Vagina (tissue), 2 donors: ENCODE data around the gene TNS4. TPM values are rescaled to one million over a fixed set of nuclear protein-coding genes. Genes with fewer than 3 reads are reported as not detected.
A peak's percentile ranks its signal among the peaks of the same experiment; 100 is the strongest.

Experiments used
- DNase-seq, 2 donors: peaks; one replicate each; pipeline ENCODE4 v3.0.0-alpha.2; 2017; ENCODE audit errors: extremely low spot score in 2 of 2
- H3K27ac ChIP-seq: fragments of 200-600 bp; sonication (generic); one replicate; pipeline ENCODE4 v1.5.1; 2019
- H3K27me3 ChIP-seq: fragments of 200-600 bp; sonication (generic); one replicate; pipeline ENCODE4 v1.5.1; 2019
- H3K36me3 ChIP-seq, 2 donors: fragments of 200-600 bp; sonication (generic); one replicate each; pipeline ENCODE4 v1.5.1; 2017 to 2019
- H3K4me1 ChIP-seq: fragments of 200-600 bp; sonication (generic); one replicate; pipeline ENCODE4 v1.5.1; 2019
- H3K4me3 ChIP-seq, 2 donors: fragments of 200-600 bp; sonication (generic); 1 replicate in 1 of 2; 2 replicates in 1 of 2; pipeline ENCODE4 v1.5.1; 2016 to 2019
- H3K9me3 ChIP-seq: fragments of 200-600 bp; sonication (generic); one replicate; pipeline ENCODE4 v1.5.1; 2019
- POLR2A ChIP-seq, 2 donors: fragments of 450-650 bp; IDR thresholded peaks; one replicate each; pipeline ENCODE4 v1.6.1; 2017; ENCODE audit warnings: antibody characterized with exemption in 2 of 2, mild to moderate bottlenecking in 2 of 2, moderate library complexity in 2 of 2
- POLR2AphosphoS5 ChIP-seq, 2 donors: sonication (generic); formaldehyde crosslinking; IDR thresholded peaks; one replicate each; pipeline ENCODE4 v1.9.0; 2017; ENCODE audit warnings: antibody characterized with exemption in 2 of 2, mild to moderate bottlenecking in 2 of 2, low read depth in 1 of 2; ENCODE audit not compliant: insufficient read depth in 1 of 2
- intact Hi-C: fragments of 100-400 bp; cut with DNase I; formaldehyde crosslinking; loops from one replicate; pipeline ENCODE4 v1.15.1; 2023
- total RNA-seq: library from RNA; depleted of rRNA; stranded (reverse); fragments of >200 nt; gene quantifications from one replicate; pipeline ENCODE4 v1.2.3, GENCODE V29; 2016
- TF ChIP-seq, protein P1 (sequence below), 3 experiments: fragments of 450-650 bp in 2 of 3; fragments of 200-600 bp in 1 of 3; sonication (generic) in 1 of 3; IDR thresholded peaks; one replicate each; pipeline ENCODE4 v1.5.1; 2017 to 2019; ENCODE audit warnings: antibody characterized with exemption in 3 of 3, mild to moderate bottlenecking in 2 of 3, moderate library complexity in 2 of 3

TNS4 gene, protein sequence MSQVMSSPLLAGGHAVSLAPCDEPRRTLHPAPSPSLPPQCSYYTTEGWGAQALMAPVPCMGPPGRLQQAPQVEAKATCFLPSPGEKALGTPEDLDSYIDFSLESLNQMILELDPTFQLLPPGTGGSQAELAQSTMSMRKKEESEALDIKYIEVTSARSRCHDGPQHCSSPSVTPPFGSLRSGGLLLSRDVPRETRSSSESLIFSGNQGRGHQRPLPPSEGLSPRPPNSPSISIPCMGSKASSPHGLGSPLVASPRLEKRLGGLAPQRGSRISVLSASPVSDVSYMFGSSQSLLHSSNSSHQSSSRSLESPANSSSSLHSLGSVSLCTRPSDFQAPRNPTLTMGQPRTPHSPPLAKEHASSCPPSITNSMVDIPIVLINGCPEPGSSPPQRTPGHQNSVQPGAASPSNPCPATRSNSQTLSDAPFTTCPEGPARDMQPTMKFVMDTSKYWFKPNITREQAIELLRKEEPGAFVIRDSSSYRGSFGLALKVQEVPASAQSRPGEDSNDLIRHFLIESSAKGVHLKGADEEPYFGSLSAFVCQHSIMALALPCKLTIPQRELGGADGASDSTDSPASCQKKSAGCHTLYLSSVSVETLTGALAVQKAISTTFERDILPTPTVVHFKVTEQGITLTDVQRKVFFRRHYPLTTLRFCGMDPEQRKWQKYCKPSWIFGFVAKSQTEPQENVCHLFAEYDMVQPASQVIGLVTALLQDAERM
- 296 TPM for total RNA-seq

DNA sequence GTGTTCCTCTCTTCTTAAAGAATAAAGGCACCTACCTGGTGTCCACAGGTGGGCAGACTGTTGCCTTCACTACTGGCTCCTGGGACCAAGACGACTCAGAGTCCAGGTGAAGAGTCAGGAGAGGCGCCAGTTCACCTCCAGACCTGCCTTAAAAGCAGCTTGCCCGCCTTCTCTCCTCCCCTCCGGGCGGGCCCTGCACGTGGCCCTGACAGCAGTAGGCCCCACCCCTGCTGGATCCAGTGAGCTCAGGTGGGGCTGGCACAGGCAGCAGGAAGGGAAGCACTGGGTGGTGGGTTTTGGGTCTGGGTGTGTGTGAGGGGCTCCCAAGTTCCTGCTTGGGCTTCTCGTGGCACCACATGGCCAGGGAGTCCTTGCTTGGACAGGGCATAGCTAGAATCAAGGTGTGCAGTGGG is at the start of gene TNS4:
Gene TNS4, minus strand, starts transcription at position 125 of the 413 bp plus-strand sequence. CDS start 5,198 bp downstream, outside the sequence.
- H3K27ac ChIP-seq = peak within 1 kb of the TSS; percentile 87
- no peaks in the 10 kb centered on the region for H3K9me3 ChIP-seq
- peaks cover 8% of the 10 kb centered on the region for H3K4me1 ChIP-seq
- intact Hi-C loops = no loop called here
- no peaks in the 10 kb centered on the region for H3K27me3 ChIP-seq
- no peak for DNase-seq
- TF ChIP-seq, protein P1, sequence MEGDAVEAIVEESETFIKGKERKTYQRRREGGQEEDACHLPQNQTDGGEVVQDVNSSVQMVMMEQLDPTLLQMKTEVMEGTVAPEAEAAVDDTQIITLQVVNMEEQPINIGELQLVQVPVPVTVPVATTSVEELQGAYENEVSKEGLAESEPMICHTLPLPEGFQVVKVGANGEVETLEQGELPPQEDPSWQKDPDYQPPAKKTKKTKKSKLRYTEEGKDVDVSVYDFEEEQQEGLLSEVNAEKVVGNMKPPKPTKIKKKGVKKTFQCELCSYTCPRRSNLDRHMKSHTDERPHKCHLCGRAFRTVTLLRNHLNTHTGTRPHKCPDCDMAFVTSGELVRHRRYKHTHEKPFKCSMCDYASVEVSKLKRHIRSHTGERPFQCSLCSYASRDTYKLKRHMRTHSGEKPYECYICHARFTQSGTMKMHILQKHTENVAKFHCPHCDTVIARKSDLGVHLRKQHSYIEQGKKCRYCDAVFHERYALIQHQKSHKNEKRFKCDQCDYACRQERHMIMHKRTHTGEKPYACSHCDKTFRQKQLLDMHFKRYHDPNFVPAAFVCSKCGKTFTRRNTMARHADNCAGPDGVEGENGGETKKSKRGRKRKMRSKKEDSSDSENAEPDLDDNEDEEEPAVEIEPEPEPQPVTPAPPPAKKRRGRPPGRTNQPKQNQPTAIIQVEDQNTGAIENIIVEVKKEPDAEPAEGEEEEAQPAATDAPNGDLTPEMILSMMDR (IDR thresholded peaks at IDR 0.05) = no peak
- TF ChIP-seq POLR2A (IDR thresholded peaks at IDR 0.05) = peak in 1 of 2 donors; percentile 44
- TF ChIP-seq POLR2AphosphoS5 (IDR thresholded peaks at IDR 0.05; ENCODE audit: insufficient read depth in 1 of 2, low read depth in 1 of 2) = peak; percentile 60 to 77
- H3K4me3 ChIP-seq = peak within 1 kb of the TSS in 1 of 2 donors; percentile 48
- H3K36me3 ChIP-seq = no peaks in the 10 kb centered on the region

DNA sequence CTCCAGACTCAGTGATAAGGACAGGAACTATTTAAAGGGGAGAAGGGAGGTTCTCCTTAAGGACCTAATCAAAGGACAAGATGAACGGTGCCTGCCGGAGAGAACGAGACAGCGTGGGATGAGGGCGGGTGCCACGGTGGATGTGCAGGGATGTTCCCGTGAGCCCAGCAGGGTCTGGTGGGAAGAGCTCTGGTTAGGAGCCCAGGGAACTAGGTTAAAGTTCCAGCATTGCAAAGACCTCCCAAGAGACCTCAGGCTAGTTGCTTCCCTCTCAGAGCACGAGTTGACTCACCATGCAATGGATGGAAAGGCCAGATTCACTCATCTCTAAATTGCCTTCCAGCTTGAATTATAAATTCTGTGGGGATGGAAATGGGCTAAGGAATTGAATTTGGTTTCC is 49.2 kb upstream of the TNS4 start:
- Histone ChIP-seq H3K9me3 (no peaks in the 10 kb centered on the region), H3K4me1 (peaks cover 87% of the 10 kb centered on the region), H3K4me3 (no peak overlapping the region), H3K27me3 (no peaks in the 10 kb centered on the region), H3K36me3 (no peaks in the 10 kb centered on the region), H3K27ac (peak overlapping the region; percentile 88)
- intact Hi-C loops = loop anchor here (1.0 to 5.0 kb wide), 2 partner anchors 8 to 108 kb away; partner anchors contain the start of gene IGFBP4
- peak in 1 of 2 donors; percentile 94 for DNase-seq
- peak in 1 of 2 donors; percentile 62 for TF ChIP-seq POLR2AphosphoS5 (IDR thresholded peaks at IDR 0.05; ENCODE audit: insufficient read depth in 1 of 2, low read depth in 1 of 2)
- TF ChIP-seq POLR2A (IDR thresholded peaks at IDR 0.05) = peak in 1 of 2 donors; percentile 12
- TF ChIP-seq, protein P1 (IDR thresholded peaks at IDR 0.05) = no peak

DNA sequence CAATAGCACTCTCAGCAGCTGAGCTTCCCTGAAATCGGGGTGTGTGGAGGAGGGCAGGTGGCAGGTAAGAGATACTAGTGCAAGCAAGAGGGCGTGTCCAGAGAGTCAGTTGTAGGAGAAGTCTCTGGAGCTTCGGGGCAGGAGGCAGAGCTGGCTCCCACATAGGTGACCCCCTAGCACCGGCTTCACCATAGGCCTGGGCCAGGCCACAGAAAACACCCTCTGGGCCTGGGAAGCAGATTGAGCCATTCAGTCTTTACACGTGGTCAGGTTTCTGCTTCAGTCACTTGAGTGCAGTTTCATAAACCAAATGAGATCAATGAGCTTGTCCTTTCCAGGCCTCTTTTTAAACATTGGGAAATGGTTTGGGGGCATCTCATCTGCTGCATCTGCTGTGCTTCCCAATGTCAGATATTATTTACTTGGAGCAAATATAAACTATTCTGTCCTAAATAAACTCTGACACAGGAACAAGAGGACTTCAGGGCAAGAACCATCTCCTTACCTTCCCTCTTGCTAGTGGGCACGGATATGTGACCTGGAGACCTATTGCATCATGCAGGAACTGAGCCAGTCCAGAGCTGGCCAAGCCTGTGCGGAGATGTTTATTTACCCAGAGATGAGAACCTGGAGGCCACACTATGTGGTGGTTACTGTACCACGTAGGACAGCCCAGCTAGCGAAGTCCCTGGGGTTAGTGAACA is 47.7 kb upstream of the TNS4 start:
- DNase-seq = peak in 1 of 2 donors; percentile 89
- H3K27ac ChIP-seq = peak overlapping the region; percentile 88
- no peaks in the 10 kb centered on the region for H3K9me3 ChIP-seq
- H3K4me1 ChIP-seq = peaks cover 73% of the 10 kb centered on the region
- no peak overlapping the region for H3K4me3 ChIP-seq
- TF ChIP-seq, protein P1 (IDR thresholded peaks at IDR 0.05) = no peak
- peak; percentile 50 to 78 for TF ChIP-seq POLR2AphosphoS5 (IDR thresholded peaks at IDR 0.05; ENCODE audit: insufficient read depth in 1 of 2, low read depth in 1 of 2)
- no peaks in the 10 kb centered on the region for H3K27me3 ChIP-seq
- intact Hi-C loops = no loop called here
- H3K36me3 ChIP-seq = no peaks in the 10 kb centered on the region

DNA sequence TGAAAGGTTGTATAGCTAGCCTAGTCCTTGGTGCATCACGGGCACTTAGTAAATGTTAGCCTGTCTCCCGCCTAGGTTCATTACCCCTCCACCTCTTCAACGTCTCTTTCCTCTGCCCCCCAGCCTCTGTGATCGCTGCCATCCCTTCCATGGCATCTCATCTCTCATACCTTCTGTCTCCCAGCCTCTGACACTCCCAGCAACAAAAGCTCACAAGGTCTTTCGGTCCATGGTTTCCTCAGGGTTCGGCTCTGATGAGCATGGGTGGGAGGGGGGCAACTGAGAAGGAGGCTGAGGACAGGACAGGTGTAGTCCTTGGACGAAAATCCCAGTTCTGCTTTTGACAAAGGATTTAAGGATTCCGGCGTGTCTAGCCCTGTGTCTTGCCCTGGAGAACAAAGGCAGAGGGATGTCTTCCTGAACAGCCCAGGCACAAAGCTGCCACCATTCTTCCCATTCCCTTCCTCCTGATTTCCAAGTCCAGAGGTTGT is 47.1 kb upstream of the TNS4 start:
- DNase-seq = peak in 1 of 2 donors; percentile 84
- H3K9me3 ChIP-seq = no peaks in the 10 kb centered on the region
- H3K36me3 ChIP-seq = no peaks in the 10 kb centered on the region
- peak overlapping the region; percentile 88 for H3K27ac ChIP-seq
- H3K27me3 ChIP-seq = no peaks in the 10 kb centered on the region
- TF ChIP-seq, protein P1 (IDR thresholded peaks at IDR 0.05) = no peak
- TF ChIP-seq POLR2AphosphoS5 (IDR thresholded peaks at IDR 0.05; ENCODE audit: insufficient read depth in 1 of 2, low read depth in 1 of 2) = no peak
- no peak overlapping the region for H3K4me3 ChIP-seq
- intact Hi-C loops = no loop called here
- peaks cover 72% of the 10 kb centered on the region for H3K4me1 ChIP-seq
